HG03457 (cell line): ENCODE results near the gene DLGAP1.

Source experiments
- ATAC-seq: cut with Tn5 transposase; IDR thresholded peaks from one replicate; pipeline ENCODE4 v1.9.1; 2021; ENCODE audit warnings: moderate number of reproducible peaks; ENCODE audit not compliant: unreplicated experiment

The DLGAP1 gene

GRCh38 chr18:3728704-3729437, 726.2 kb downstream of the DLGAP1 start:
- ATAC-seq: no peak

DNA sequence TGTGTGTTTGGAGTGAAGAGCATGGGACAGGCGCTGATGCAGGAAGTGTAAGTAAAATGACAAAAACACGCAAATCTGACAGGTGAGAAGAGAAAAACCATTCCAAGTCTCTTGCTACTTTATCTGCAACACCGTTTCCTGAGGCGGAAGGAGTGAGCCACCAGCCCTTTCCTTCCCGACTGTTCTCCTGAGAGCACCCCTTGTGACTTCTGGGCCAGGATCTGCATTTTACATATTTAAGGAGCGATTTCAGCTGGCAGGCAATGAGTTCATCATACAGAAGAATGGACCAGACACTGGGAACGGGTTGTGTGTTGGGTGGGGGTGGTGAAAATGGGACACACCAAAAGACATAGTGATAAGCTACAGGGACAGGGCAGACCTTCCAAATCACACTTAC, 727.8 kb downstream of the DLGAP1 start:
- no peak for ATAC-seq

DNA sequence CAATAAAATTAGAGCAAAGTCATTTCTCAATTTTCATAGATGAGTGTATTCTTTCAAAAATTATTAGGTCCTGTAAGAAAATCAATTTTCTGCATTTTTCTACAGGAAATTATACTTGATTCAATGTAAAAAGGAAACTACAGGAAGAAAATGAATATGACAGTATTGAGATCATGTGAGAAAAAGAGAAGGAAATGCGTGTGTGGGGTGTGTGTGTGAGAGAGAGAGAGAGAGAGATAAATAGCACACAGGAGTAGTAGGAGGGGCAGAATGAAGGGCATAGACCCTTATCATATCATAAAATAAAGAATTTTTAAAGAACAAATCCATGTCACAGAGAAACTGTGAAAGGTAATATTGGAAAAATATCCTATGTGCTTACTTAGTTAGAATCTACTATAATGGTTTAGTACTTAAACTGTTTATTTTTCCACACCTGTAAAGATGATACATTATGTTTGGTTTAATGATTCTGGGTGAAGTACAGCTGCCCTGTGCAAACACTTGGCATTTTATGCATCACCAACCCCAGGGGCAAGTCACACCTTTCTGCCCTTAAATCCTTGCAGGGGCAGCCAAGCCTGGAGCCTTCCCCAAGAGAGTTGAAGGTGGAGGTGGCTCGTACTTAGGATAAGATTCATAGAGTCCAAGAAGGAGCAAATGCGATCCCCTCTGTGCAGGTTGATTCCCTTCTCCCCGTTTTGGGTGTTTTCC, 728.7 kb downstream of the DLGAP1 start:
- no peak for ATAC-seq

GRCh38 chr18:3725115-3725514, 730.0 kb downstream of the DLGAP1 start:
- no peak for ATAC-seq

DNA sequence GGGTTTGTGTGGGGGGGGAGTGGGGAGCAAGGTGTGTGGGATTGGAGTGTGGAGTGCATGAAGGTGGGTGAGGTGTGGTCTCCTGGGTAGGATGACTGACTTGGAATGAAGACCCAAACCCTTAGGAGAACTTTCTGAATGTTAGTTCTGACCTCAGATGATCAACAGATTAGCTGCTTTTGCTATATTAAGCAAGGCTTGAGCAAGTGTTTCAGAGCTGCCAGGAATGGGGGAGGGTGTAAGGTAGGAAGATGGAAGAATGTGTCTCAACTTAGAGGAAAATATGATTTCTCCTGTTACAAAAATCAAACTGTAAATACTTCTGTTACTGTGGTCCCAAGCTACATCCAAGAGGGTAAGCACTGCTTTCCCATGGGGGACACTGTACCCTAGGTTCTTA, 731.6 kb downstream of the DLGAP1 start:
- no peak for ATAC-seq

DNA sequence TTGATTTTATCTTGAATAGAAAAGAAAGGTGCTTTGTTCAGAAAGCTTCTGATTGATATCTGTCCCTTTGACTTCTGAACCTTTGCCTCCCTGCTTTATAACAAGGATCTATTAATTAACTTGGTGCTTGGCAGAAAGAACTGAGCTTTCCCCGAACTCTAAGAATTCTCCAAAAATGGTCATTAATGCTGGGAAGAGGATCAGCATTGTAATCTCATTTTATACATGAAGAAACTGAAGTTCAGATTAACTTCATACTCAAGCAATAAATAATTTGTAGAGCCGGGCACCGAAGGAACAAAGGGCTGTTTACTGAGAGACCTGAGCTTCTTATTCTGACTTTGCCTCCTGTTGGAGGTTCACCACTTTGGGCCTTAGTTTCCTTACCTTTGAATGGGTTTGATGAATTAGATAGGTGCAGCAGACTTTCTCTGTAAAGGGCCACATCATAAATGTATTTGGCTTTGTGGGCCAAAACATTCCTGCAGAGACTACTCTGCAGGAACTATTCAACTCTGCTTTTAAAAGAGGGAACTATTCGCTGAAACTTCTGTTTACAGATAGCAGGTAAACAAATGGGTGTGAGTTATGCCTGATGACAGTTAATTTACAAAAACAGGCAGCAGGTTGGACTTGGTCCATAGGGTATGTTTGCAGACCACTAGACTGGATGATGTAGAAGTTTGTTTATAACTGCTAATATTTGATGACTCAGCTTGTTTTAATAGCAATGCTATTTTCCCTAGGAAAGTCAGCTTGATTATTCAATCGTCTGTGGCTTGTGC, 732.3 kb downstream of the DLGAP1 start:
- ATAC-seq: no peak

DNA sequence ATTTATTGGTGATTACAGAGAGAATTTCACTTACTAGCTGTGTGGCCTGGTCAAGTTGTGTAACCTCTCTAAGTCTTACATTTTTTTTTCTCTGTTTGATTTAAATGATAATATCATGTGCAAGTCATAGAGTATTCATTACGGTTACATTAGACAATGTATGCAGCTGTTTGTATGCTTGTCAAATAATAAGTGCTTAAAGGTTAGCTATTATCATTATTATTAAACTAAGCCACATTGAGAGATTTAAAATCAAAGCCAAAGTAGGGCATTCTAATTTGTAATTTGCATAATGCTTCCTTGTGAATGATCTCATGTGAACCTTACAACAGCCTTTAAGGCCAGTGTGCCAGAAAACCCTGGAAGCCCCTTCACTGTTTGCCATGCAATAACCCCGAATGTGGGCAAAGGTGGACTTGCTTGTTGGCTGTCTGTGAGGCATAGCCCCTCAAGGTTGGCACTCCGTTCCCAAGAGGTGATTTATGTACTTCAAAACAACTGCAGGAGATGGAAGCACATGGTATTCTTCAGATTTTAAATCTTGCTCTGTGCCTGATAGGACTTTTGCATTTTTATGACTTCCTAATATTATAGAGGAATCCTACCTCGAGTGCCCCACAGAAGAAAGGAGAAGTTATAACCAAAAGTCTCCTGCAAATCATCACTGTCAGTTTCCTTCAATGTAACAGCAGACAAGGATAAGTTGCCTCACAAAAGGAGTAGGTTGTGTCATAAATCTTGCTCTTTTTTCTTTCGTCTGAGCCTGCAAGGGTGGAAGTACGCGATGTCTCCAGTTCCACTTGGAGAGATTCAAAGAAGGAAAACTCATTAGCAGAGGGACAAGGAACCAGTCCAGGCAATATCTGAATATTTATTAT, 733.1 kb downstream of the DLGAP1 start:
- no peak for ATAC-seq

- ATAC-seq: no peak
Measured at GRCh38 chr18:3720818-3721545, 734.1 kb downstream of the DLGAP1 start.

- no peak for ATAC-seq
Measured at GRCh38 chr18:3720159-3720558, 734.9 kb downstream of the DLGAP1 start.

DNA sequence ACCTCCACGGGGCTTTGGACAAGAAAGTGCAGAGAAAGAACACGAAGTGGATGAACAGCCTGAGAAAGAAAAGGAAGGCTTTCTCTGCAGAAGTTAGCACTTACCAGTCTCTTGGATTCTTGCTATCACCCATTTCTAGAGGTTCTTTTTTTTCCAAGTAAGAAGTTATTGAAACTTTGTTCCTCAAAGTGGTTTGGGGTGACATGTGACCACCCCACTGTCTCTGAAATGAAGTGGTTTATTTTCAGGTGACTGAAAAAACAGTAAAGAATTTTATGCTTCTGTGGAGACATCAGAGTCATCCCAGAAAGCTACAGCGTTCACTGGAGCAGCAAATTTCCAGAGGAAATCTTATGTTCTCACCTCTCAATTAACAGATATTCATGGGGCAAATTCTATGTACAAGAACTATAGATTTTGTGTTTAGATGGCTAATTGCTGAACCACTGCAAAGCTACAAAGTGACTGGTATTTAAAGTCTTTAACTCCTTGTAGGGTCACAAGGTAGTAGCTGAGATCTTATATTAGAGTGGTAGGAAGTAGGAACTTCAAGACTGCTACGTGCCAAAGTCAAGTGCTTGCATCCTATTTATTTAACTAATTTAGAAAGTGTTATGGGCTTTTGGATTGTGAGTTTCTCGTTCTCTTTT, 737.6 kb downstream of the DLGAP1 start:
- ATAC-seq: no peak

DNA sequence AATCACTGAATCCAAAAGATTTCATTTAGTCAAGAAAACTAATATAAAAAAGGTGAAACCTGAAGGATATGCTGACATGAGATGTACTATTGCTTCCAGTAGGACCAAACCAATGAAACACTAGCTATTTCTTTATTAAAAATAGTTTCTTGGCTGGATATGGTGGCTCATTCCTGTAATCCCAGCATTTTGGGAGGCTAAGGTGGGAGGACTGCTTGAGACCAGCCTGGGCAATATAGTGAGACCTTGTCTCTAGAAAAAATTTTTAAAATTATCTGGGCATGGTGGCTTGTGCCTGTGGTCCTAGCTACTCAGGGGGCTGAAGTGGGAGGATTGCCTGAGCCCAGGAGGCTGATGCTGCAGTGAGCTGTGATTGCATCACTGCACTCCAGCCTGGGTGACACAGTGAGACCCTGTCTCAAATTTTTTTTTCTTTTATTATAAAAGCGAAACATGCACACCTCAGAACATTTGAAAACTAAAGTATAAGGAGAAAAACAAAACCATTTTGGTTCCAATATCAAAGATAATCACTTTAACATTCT, 738.9 kb downstream of the DLGAP1 start:
- no peak for ATAC-seq

DNA sequence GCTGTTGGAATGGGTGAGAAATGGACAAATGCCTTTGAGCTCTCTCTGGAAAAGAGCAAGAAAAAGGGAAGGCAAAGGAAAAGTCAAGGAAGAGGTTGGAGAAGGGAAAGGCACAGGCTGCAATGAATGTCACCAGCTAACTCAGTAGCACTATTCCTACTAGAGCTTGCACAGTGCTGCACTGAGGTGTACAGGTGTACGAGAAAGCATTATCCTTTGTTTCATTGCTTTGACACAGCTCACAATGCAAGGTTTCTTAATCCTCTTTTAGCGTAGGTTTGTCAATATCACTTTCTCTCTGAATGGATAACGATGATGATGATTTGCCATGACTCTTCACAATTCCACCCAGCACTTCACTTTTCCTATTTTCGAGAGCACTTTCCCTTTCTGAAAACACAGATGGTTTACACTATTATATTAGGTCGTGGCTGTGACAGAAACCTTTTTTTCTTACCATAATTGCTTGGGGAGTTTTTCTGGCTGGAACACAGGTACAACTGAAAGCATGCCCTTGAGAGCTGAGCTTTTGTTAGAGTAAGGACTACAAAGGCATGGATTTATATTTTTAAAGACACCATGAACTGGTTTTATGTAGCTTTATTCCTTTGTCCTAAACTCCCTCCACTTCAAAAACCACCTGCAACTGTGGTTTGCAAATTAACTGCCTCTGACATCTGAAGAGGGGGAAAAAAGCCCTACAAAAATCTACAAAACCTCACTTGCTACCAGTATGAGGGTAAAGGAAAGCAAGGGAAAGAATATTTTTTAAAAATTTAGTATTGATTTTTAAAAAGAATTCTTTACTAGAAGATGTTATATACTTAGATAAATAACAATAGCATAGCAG, 739.7 kb downstream of the DLGAP1 start:
- no peak for ATAC-seq

GRCh38 chr18:3713708-3714107, 741.4 kb downstream of the DLGAP1 start:
- ATAC-seq: no peak

DNA sequence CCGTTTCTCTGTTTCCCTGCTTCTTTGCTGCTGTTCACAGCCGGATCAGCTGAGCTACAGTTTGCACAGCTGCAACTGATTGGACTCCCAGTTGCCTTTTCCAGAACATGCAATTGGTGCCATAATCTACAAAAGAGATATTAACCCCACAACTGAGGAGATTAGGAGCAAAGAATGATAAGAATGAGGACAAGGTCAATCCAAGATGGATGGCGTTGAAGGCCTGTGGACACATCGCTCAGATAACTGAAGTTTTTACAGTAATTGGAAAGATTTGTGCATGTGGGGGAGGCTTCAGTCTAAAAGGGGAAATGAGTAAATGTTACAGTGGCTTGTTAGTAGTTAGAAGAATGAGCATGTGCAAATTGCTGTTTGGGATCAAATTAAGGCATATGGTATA, 741.9 kb downstream of the DLGAP1 start:
- no peak for ATAC-seq

DNA sequence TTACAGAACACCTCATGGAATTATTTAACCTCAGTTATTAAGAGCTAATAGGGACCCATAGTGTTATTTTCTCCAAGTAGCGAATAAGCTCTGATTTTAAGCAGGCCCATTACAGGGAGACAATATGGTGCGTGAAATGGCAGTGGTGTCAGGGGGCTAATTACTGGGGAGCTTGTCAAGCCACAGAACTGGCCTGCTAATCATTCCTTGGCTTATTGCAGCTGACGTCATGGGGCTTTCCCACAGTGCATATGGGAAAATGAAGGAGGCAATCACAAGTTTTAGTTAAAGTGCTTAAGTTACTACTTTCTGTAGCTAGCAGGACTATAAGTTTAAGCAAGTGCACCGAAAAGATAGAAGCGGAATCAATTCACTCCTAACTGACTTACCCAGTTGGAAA, 742.6 kb downstream of the DLGAP1 start:
- no peak for ATAC-seq

- no peak for ATAC-seq
Measured at GRCh38 chr18:3710712-3711301, 744.3 kb downstream of the DLGAP1 start.

GRCh38 chr18:3709205-3709604, 745.9 kb downstream of the DLGAP1 start:
- ATAC-seq: no peak
